GM23338 (cell line): ENCODE data around the gene ARHGEF38. TPM values are rescaled to one million over a fixed set of nuclear protein-coding genes. Genes with fewer than 3 reads are reported as not detected.

Source experiments
- CREB1 ChIP-seq: fragments of 250-450 bp; sonication (Bioruptor Pico); IDR thresholded peaks from 2 replicates; pipeline ENCODE4 v1.5.0; 2020; ENCODE audit warnings: low read depth, mild to moderate bottlenecking, moderate library complexity
- CTCF ChIP-seq, 2 experiments: fragments of 200-600 bp in 1 of 2; sonication (generic) in 1 of 2; conservative IDR thresholded peaks; 2 replicates each; pipeline versions ENCODE4 v1.5.1 to v1.6.1; 2016 to 2017; ENCODE audit warnings: antibody characterized with exemption in 2 of 2, low read depth in 2 of 2, mild to moderate bottlenecking in 2 of 2, moderate library complexity in 1 of 2
- EZH2 ChIP-seq: fragments of 200-600 bp; sonication (generic); IDR thresholded peaks from one replicate; pipeline ENCODE4 v1.8.0; 2017; ENCODE audit warnings: antibody characterized with exemption, mild to moderate bottlenecking, low read depth; ENCODE audit not compliant: unreplicated experiment
- EZH2phosphoT487 ChIP-seq: fragments of 200-600 bp; sonication (generic); IDR thresholded peaks from one replicate; pipeline ENCODE4 v1.8.1; 2018; ENCODE audit warnings: antibody characterized with exemption; ENCODE audit not compliant: unreplicated experiment
- JUNB ChIP-seq: IDR thresholded peaks from one replicate; pipeline ENCODE4 v1.6.1; 2016; ENCODE audit warnings: antibody characterized with exemption; ENCODE audit not compliant: unreplicated experiment
- NANOG ChIP-seq: IDR thresholded peaks from 2 replicates; pipeline ENCODE4 v1.6.1; 2016; ENCODE audit warnings: antibody characterized with exemption, borderline replicate concordance
- POLR2AphosphoS5 ChIP-seq: IDR thresholded peaks from 2 replicates; pipeline ENCODE4 v1.6.1; 2016; ENCODE audit warnings: antibody characterized with exemption, low read depth
- STAT1 ChIP-seq: IDR thresholded peaks from one replicate; pipeline ENCODE4 v1.6.1; 2016; ENCODE audit warnings: antibody characterized with exemption; ENCODE audit not compliant: unreplicated experiment
- ZNF114 ChIP-seq: fragments of 250-450 bp; sonication (Bioruptor Pico); IDR thresholded peaks from 2 replicates; pipeline ENCODE4 v1.5.0; 2020; ENCODE audit warnings: mild to moderate bottlenecking, moderate library complexity
- ZNF331 ChIP-seq: fragments of 250-450 bp; sonication (Bioruptor Pico); IDR thresholded peaks from 2 replicates; pipeline ENCODE4 v1.5.0; 2020; ENCODE audit warnings: low read depth, mild to moderate bottlenecking, moderate library complexity
- ZNF462 ChIP-seq: fragments of 250-450 bp; sonication (Bioruptor Pico); IDR thresholded peaks from 2 replicates; pipeline ENCODE4 v1.5.0; 2020; ENCODE audit warnings: mild to moderate bottlenecking, moderate library complexity
- polyA plus RNA-seq: library from polyadenylated mRNA; unstranded; fragments of >200 nt; fragmentation: Nextera tagmentation; extraction: Ambion mirVana; gene quantifications from 2 replicates; pipeline ENCODE4 v1.2.1, GENCODE V29; 2016
- total RNA-seq: library from RNA; depleted of rRNA; stranded (reverse); fragments of >200 nt; shearing (Covaris generic); gene quantifications from 2 replicates; pipeline ENCODE4 v1.2.3, GENCODE V29; 2014

The ARHGEF38 gene
- total and polyA plus RNA-seq, 2 experiments from 2014 or later: 0.58 TPM; not detected in 1

- TF ChIP-seq ZNF462 (CRISPR knock-in tag) (no peak), JUNB (no peak), STAT1 (no peak), EZH2phosphoT487 (no peak), POLR2AphosphoS5 (no peak), ZNF331 (CRISPR knock-in tag) (no peak), ZNF114 (no peak), CTCF (conservative IDR thresholded peaks at IDR 0.05; ENCODE audit: low read depth in 2 of 2) (no peak), CREB1 (CRISPR knock-in tag) (no peak), EZH2 (no peak), NANOG (no peak)
These were observed 134.2 kb downstream of the ARHGEF38 start (continued) for GRCh38 chr4:105686571-105686970.
